Right lobe of liver (tissue), 6 donors: Measurements from ENCODE around the gene IFI30. TPM values are rescaled to one million over a fixed set of nuclear protein-coding genes. Genes with fewer than 3 reads are reported as not detected.
A peak's percentile ranks its signal among the peaks of the same experiment; 100 is the strongest.

Experiments used
- ATAC-seq, 4 donors: fragments of 200-7000 bp; cut with Tn5 transposase; one replicate each; pipeline ENCODE4 v1.9.1; 2020; ENCODE audit warnings: mild to moderate bottlenecking in 4 of 4, moderate library complexity in 4 of 4
- DNase-seq, 3 donors: peaks; one replicate each; pipeline ENCODE4 v3.0.0-alpha.2; 2020
- H3K27ac ChIP-seq, 3 donors: fragments of 200-600 bp; one replicate each; pipeline ENCODE4 v1.8.0; 2022
- H3K27me3 ChIP-seq, 2 donors: fragments of 200-600 bp; one replicate each; pipeline ENCODE4 v1.8.0; 2022
- H3K36me3 ChIP-seq, 4 donors: fragments of 200-600 bp; sonication (generic) in 1 of 4; one replicate each; pipeline versions ENCODE4 v1.5.1 to v1.8.0; 2017 to 2022; ENCODE audit warnings: control low read depth in 1 of 4
- H3K4me1 ChIP-seq, 4 donors: fragments of 200-600 bp; sonication (generic) in 1 of 4; one replicate each; pipeline versions ENCODE4 v1.5.1 to v1.8.0; 2017 to 2022; ENCODE audit warnings: control low read depth in 1 of 4
- H3K4me3 ChIP-seq, 3 donors: fragments of 200-600 bp; one replicate each; pipeline ENCODE4 v1.8.0; 2022
- H3K9me3 ChIP-seq, 4 donors: fragments of 200-600 bp; sonication (generic) in 1 of 4; one replicate each; pipeline versions ENCODE4 v1.5.1 to v1.8.0; 2017 to 2022; ENCODE audit warnings: control low read depth in 1 of 4
- POLR2A ChIP-seq: fragments of 450-650 bp; IDR thresholded peaks from one replicate; pipeline ENCODE4 v1.6.1; 2017; ENCODE audit warnings: antibody characterized with exemption, mild to moderate bottlenecking
- WGBS: methylation state at CpG from one replicate; pipeline ENCODE4 v1.1.6; 2018; ENCODE audit warnings: low coverage, low lambda C conversion rate; ENCODE audit not compliant: insufficient coverage; ENCODE audit errors: missing lambda C conversion rate; 5-methylcytosine and 5-hydroxymethylcytosine counted together
- intact Hi-C, 2 donors: fragments of 100-400 bp; cut with DNase I; formaldehyde crosslinking; loops; one replicate each; pipeline versions ENCODE4 v1.11.2 to v1.14.1; 2022
- total RNA-seq, 6 experiments: library from RNA; depleted of rRNA in 2 of 6; stranded (reverse); fragments of >200 nt in 2 of 6; fragmentation: NEBNext Ultra II Directional in 3 of 6; extraction: Animal tissue kit (Norgen Biotek cat#: 25700) in 3 of 6; gene quantifications; one replicate each; pipeline versions ENCODE4 v1.1.0 to v1.2.4, GENCODE V29; 2016 to 2023
- TF ChIP-seq, protein P1 (sequence below), 4 donors: fragments of 200-600 bp in 3 of 4; fragments of 450-650 bp in 1 of 4; IDR thresholded peaks; one replicate each; pipeline versions ENCODE4 v1.5.1 to v1.8.0; 2016 to 2022; ENCODE audit warnings: antibody characterized with exemption in 4 of 4, mild to moderate bottlenecking in 2 of 4
- donor health status: DM: no; HTN: yes; CAD: no.
- donor health status: DM: no; HTN: no; CAD: no.
- donor health status: DM: no; HTN: no; CAD: no.
- donor health status: DM: no; HTN: yes; CAD: no.
- donor health status: DM: no; HTN: yes; CAD: no.

IFI30 gene
- total RNA-seq, 6 experiments from 2014 or later, result 54.0 to 205 (median 91.8) TPM

DNA sequence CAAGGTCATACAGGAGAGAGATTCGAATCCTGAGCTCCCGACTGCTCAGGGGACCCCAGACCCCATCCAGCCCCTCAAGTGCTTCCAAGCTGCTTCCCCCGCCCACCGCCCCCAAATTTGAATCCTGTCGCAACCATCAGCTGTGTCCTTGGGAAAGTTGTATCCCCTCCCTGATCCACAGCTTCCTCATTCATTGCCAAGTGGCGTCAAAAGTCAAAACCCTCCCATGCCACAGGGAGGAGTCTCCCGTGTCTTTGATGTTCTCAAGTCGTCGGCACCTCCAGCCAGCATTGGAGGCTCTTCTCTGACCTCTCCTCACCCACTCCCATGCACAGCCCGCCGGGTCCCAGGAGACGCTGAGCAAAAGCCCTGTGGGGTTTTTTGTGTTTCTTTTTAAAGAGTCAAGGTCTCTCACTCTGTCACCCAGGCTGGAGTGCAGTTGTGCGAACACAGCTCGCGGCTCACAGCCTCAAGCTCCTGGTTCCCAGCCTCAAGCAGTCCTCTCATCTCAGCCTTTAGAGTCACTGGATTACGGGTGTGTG is 2.8 kb upstream of the IFI30 start:
- ATAC-seq (peak in 2 of 4 donors; percentile 1 to 3), DNase-seq (peak in 1 of 3 donors; percentile 62)
- TF ChIP-seq, protein P1, sequence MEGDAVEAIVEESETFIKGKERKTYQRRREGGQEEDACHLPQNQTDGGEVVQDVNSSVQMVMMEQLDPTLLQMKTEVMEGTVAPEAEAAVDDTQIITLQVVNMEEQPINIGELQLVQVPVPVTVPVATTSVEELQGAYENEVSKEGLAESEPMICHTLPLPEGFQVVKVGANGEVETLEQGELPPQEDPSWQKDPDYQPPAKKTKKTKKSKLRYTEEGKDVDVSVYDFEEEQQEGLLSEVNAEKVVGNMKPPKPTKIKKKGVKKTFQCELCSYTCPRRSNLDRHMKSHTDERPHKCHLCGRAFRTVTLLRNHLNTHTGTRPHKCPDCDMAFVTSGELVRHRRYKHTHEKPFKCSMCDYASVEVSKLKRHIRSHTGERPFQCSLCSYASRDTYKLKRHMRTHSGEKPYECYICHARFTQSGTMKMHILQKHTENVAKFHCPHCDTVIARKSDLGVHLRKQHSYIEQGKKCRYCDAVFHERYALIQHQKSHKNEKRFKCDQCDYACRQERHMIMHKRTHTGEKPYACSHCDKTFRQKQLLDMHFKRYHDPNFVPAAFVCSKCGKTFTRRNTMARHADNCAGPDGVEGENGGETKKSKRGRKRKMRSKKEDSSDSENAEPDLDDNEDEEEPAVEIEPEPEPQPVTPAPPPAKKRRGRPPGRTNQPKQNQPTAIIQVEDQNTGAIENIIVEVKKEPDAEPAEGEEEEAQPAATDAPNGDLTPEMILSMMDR (IDR thresholded peaks at IDR 0.05), result no peak
- TF ChIP-seq POLR2A, result peak; percentile 54

DNA sequence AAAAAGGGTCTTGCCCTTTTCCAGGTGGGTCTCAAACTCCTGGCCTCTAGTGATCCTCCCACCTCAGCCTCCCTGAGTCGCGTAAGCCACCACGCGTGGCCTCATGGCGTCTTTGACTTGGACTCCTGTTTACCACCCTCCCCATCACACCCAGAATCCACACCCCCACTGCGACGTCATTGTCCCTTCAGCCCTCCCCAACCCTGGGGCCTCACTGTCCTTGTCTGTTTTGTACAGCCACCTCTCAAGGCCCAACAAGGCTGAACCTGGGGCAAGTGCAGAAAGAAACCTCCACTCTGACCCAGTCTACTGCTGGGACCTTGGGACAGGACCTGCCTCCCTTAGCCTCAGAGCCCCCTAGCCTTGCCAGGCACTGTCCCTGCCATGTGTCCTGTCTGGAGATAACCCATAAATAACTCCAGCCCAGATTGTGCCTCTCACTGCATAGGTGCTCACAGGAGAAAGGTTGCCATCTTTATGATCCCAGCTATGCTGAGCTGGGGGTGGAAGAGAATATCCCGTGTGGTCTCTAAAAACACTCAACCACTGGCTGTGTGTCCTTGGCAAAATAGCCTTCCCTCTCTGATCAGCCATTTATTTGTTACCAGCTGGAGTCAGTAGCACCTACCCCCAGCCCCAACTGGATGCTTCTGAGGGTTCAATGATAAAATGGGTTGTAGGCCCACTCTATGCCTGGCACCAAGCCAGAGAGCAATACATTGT is 1.8 kb upstream of the IFI30 start:
- peaks cover 0 to 13% (median 2%) of the 10 kb centered on the region in 4 donors for H3K4me1 ChIP-seq
- H3K27ac ChIP-seq, result peak overlapping the region; percentile 6 to 70 (median 22)
- TF ChIP-seq, protein P1 (IDR thresholded peaks at IDR 0.05), result no peak
- TF ChIP-seq POLR2A, result no peak
- WGBS, result 69% methylated on average over 4 of the region's 8 CpGs
- H3K9me3 ChIP-seq, result no peaks in the 10 kb centered on the region
- ATAC-seq (no peak), DNase-seq (no peak)
- no peaks in the 10 kb centered on the region for H3K27me3 ChIP-seq
- intact Hi-C loops, result no loop called here
- H3K36me3 ChIP-seq, result peaks cover 0 to 27% (median 6%) of the 10 kb centered on the region in 4 donors
- no peak overlapping the region for H3K4me3 ChIP-seq

More for the DNA sequence above, 2.8 kb upstream of the IFI30 start:
- peaks cover 0 to 36% (median 9%) of the 10 kb centered on the region in 4 donors for H3K36me3 ChIP-seq
- 46% methylated on average over 12 of the region's 16 CpGs for WGBS
- peaks cover 0 to 13% (median 2%) of the 10 kb centered on the region in 4 donors for H3K4me1 ChIP-seq
- intact Hi-C loops, result no loop called here
- H3K4me3 ChIP-seq, result no peak overlapping the region
- H3K9me3 ChIP-seq, result no peaks in the 10 kb centered on the region
- no peaks in the 10 kb centered on the region for H3K27me3 ChIP-seq
- H3K27ac ChIP-seq, result peak overlapping the region; percentile 15 to 57 (median 43)

DNA sequence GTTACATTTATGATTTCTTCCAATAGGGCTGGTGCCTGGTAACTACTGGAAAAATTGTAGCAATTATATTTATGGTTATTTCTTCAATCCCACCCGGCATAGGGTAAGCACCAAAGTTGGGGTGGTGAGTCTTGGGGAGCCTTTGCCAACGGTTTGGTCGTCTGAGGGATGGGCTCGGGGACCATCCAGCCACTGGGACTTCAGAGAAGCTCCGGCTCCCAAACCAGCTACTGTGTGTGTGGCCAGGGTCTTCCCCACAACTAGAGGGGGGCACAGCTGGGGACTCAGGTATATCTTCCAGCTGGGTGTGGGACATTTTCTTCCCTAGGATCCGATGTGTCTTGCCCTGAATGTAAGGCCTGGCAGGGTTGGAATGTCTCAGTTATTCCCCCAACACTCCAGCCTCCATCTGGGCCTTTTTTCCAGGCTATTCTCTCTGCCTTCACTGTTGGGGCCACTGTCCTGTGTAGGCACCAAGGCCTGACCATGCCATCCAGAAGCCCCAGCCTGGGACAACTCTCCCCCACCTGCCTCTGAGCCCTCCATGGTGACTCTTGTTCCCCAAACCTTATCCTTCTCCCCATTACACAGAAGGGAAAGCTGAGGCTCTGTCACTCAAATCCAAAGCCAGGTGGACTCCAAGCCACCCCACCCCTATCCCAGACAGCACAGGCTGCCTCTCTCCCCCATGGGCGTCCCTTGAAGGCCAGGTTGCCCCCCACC is 1.1 kb upstream of the IFI30 start:
- Histone ChIP-seq H3K4me3 (no peak overlapping the region), H3K36me3 (peaks cover 0 to 20% (median 3%) of the 10 kb centered on the region in 4 donors), H3K9me3 (no peaks in the 10 kb centered on the region), H3K27me3 (no peaks in the 10 kb centered on the region), H3K27ac (peak overlapping the region in 2 of 3 donors; percentile 22 to 70), H3K4me1 (peaks cover 0 to 13% (median 2%) of the 10 kb centered on the region in 4 donors)
- intact Hi-C loops, result no loop called here
- ATAC-seq (no peak), DNase-seq (no peak)
- 83% methylated on average over 1 of the region's 7 CpGs for WGBS
- TF ChIP-seq, protein P1 (IDR thresholded peaks at IDR 0.05), result no peak
- no peak for TF ChIP-seq POLR2A

DNA sequence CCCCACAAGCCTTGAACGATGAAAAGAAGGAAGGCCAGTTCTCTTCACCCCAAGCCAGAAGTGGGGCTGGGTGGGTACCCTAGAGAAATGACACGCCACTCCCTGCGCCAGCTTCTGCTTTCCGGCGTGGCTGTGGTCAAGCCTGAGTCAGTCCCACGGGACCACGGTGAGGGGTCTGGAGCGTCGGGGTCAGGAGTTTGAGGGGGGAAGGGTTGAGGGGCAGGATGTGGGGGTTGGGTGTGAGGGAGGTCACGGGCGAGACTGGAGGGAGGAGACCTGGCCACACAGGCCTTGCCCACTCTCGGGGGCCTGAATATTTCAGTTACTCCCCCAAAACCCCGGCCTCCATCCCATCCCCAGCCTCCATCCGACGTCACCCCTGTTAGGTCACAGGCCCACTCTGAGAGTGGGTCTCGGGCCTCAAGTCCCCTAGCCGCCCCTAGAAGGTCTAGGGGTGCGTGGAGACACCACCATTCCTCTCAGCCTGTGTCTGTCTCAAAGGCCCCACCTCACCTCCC is 500 bp upstream of the IFI30 start:
- DNase-seq, result peak in 2 of 3 donors; percentile 74 to 80
- Histone ChIP-seq H3K27ac (peak overlapping the region; percentile 48 to 82 (median 70)), H3K27me3 (no peaks in the 10 kb centered on the region), H3K4me3 (peak overlapping the region in 2 of 3 donors; percentile 72 to 75), H3K4me1 (peaks cover 0 to 13% (median 2%) of the 10 kb centered on the region in 4 donors), H3K9me3 (no peaks in the 10 kb centered on the region), H3K36me3 (peaks cover 0 to 15% (median 2%) of the 10 kb centered on the region in 4 donors)
- intact Hi-C loops, result no loop called here
- WGBS, result 49% methylated on average over 9 of the region's 18 CpGs
- ATAC-seq, result peak; percentile 8 to 24 (median 14)
- TF ChIP-seq, protein P1 (IDR thresholded peaks at IDR 0.05), result no peak
- TF ChIP-seq POLR2A, result no peak
